GM13976 (cell line): ENCODE measurements around the gene DNAJB6.

Experiments used
- DNase-seq: peaks from one replicate; pipeline ENCODE4 v3.0.0; 2012; ENCODE audit warnings: low spot score
- CTCF ChIP-seq: IDR thresholded peaks from 2 replicates; pipeline ENCODE4 v1.5.1; 2012; ENCODE audit warnings: borderline replicate concordance, mild to moderate bottlenecking; ENCODE audit not compliant: insufficient read depth; ENCODE audit errors: extremely low read depth, missing control alignments, control extremely low read depth
- in situ Hi-C: fragments of 300-500 bp; cut with MboI; formaldehyde crosslinking; loops from one replicate; pipeline ENCODE4 v1.12.0; 2022; ENCODE audit warnings: low sequenced_read_pairs, mixed read lengths, inconsistent platforms; ENCODE audit not compliant: unreplicated experiment

DNAJB6 gene

GRCh38 chr7:157375410-157375809 is 38.6 kb downstream of the DNAJB6 start:
- in situ Hi-C loops = no loop called here
- no peak for DNase-seq
- no peak for TF ChIP-seq CTCF

GRCh38 chr7:157377436-157378124 is 40.8 kb downstream of the DNAJB6 start:
- DNase-seq = no peak
- in situ Hi-C loops = no loop called here
- no peak for TF ChIP-seq CTCF

- no peak for TF ChIP-seq CTCF
- in situ Hi-C loops = no loop called here
- no peak for DNase-seq
These were observed 41.6 kb downstream of the DNAJB6 start for GRCh38 chr7:157378390-157378789.

- in situ Hi-C loops = no loop called here
- no peak for TF ChIP-seq CTCF
These were observed 42.7 kb downstream of the DNAJB6 start for GRCh38 chr7:157379493-157379892.

GRCh38 chr7:157380416-157380815 is 43.6 kb downstream of the DNAJB6 start:
- no peak for DNase-seq
- in situ Hi-C loops = no loop called here
- TF ChIP-seq CTCF = no peak

More at GRCh38 chr7:157379493-157379892, 42.7 kb downstream of the DNAJB6 start:
- DNase-seq = no peak

GRCh38 chr7:157383868-157384267 is 47.1 kb downstream of the DNAJB6 start:
- in situ Hi-C loops = no loop called here
- no peak for DNase-seq
- TF ChIP-seq CTCF = no peak
